HepG2 (cell line): ENCODE data around the gene GOLGA8B. TPM values are rescaled to one million over a fixed set of nuclear protein-coding genes. Genes with fewer than 3 reads are reported as not detected.

Experiments
- CHD2 ChIP-seq: IDR thresholded peaks from 2 replicates; pipeline ENCODE4 v1.6.1; 2011; ENCODE audit warnings: low read depth, low read length, improper control_type of control experiment
- ESRRA ChIP-seq: sonication (generic); formaldehyde crosslinking; IDR thresholded peaks from 2 replicates; pipeline ENCODE4 v1.5.1; 2020; ENCODE audit warnings: mild to moderate bottlenecking, low read depth, missing genetic modification reagents
- HNF4G ChIP-seq, 2 experiments: sonication (generic) in 1 of 2; formaldehyde crosslinking in 1 of 2; IDR thresholded peaks; 2 replicates each; pipeline versions ENCODE4 v1.4.0 to v1.6.1; 2011 to 2020; ENCODE audit warnings: borderline replicate concordance in 2 of 2, low read depth in 2 of 2, mild to moderate bottlenecking in 2 of 2, low read length in 1 of 2, missing genetic modification reagents in 1 of 2, moderate library complexity in 1 of 2
- MLX ChIP-seq: IDR thresholded peaks from 2 replicates; pipeline ENCODE4 v1.6.1; 2016
- NONO ChIP-seq, 2 experiments: fragments of 450-650 bp in 1 of 2; sonication (generic) in 1 of 2; formaldehyde crosslinking in 1 of 2; IDR thresholded peaks in 1 of 2; conservative IDR thresholded peaks in 1 of 2; 2 replicates each; pipeline versions ENCODE4 v1.6.1 to v1.8.0; 2017 to 2022; ENCODE audit warnings: mild to moderate bottlenecking in 1 of 2, missing genetic modification reagents in 1 of 2, moderate library complexity in 1 of 2
- NR2C2 ChIP-seq: sonication (generic); formaldehyde crosslinking; IDR thresholded peaks from 2 replicates; pipeline ENCODE4 v1.4.0; 2020; ENCODE audit warnings: missing genetic modification reagents, mild to moderate bottlenecking, moderate library complexity, borderline replicate concordance
- STAT5B ChIP-seq: sonication (generic); formaldehyde crosslinking; IDR thresholded peaks from 2 replicates; pipeline ENCODE4 v1.4.0; 2020; ENCODE audit warnings: missing genetic modification reagents
- TGIF2 ChIP-seq: IDR thresholded peaks from 2 replicates; pipeline ENCODE4 v1.6.1; 2016; ENCODE audit warnings: control low read depth, missing compliant biosample characterization
- ZNF232 ChIP-seq: sonication (generic); formaldehyde crosslinking; IDR thresholded peaks from 2 replicates; pipeline ENCODE4 v1.4.0; 2020; ENCODE audit warnings: missing genetic modification reagents, borderline replicate concordance
- ZNF329 ChIP-seq: sonication (generic); formaldehyde crosslinking; IDR thresholded peaks from 2 replicates; pipeline ENCODE4 v1.9.0; 2021; ENCODE audit warnings: low read depth, mild to moderate bottlenecking, missing genetic modification reagents
- ZNF432 ChIP-seq: sonication (generic); formaldehyde crosslinking; IDR thresholded peaks from 2 replicates; pipeline ENCODE4 v1.5.0; 2020; ENCODE audit warnings: missing genetic modification reagents, mild to moderate bottlenecking, borderline replicate concordance
- ZNF446 ChIP-seq: sonication (generic); formaldehyde crosslinking; IDR thresholded peaks from 2 replicates; pipeline ENCODE4 v1.5.0; 2020; ENCODE audit warnings: mild to moderate bottlenecking, missing genetic modification reagents
- ZNF740 ChIP-seq: sonication (generic); formaldehyde crosslinking; IDR thresholded peaks from 2 replicates; pipeline ENCODE4 v1.4.0; 2020; ENCODE audit warnings: missing genetic modification reagents
- polyA plus RNA-seq, 8 experiments: library from polyadenylated mRNA; depleted of rRNA in 3 of 8; stranded (reverse) in 7 of 8; unstranded in 1 of 8; fragments of >200 nt; fragmentation: Illumina TruSeq in 4 of 8; extraction: Trizol in 4 of 8; gene quantifications; 2 replicates each; pipeline versions ENCODE4 v1.2.1 to v1.2.3, GENCODE V29; 2011 to 2016; ENCODE audit warnings: low read depth in 4 of 8, missing spikeins in 1 of 8, mixed read lengths in 1 of 8; ENCODE audit not compliant: insufficient read depth in 1 of 8
- total RNA-seq, 5 experiments: library from RNA; depleted of rRNA; stranded (reverse); fragments of >200 nt; fragmentation: Illumina TruSeq; extraction: Trizol; gene quantifications; 2 replicates each; pipeline ENCODE4 v1.2.3, GENCODE V29; 2016; ENCODE audit warnings: low read depth in 1 of 5
- TF ChIP-seq, protein P1 (sequence below): sonication (generic); formaldehyde crosslinking; IDR thresholded peaks from 2 replicates; pipeline ENCODE4 v1.5.0; 2020; ENCODE audit warnings: mild to moderate bottlenecking, missing genetic modification reagents
- TF ChIP-seq, protein P2 (sequence below): fragments of 450-650 bp; IDR thresholded peaks from 2 replicates; pipeline ENCODE4 v1.6.1; 2017; ENCODE audit warnings: mild to moderate bottlenecking
- TF ChIP-seq, protein P3 (sequence below): sonication (generic); formaldehyde crosslinking; IDR thresholded peaks from 2 replicates; pipeline ENCODE4 v1.8.1; 2023; ENCODE audit warnings: missing genetic modification reagents, inconsistent platforms, borderline replicate concordance
- TF ChIP-seq, protein P4 (sequence below): sonication (generic); formaldehyde crosslinking; conservative IDR thresholded peaks from 2 replicates; pipeline ENCODE4 v1.8.0; 2022; ENCODE audit warnings: mild to moderate bottlenecking, moderate library complexity, missing genetic modification reagents

Gene GOLGA8B
- total and polyA plus RNA-seq, 2 of the 13 experiments (the other 11 are each of a cell fraction or from before 2014, with no cell fraction given), result 38.8 to 89.0 TPM

GRCh38 chr15:34584330-34584668, 848 bp upstream of the GOLGA8B start (continued):
- TF ChIP-seq, protein P1, sequence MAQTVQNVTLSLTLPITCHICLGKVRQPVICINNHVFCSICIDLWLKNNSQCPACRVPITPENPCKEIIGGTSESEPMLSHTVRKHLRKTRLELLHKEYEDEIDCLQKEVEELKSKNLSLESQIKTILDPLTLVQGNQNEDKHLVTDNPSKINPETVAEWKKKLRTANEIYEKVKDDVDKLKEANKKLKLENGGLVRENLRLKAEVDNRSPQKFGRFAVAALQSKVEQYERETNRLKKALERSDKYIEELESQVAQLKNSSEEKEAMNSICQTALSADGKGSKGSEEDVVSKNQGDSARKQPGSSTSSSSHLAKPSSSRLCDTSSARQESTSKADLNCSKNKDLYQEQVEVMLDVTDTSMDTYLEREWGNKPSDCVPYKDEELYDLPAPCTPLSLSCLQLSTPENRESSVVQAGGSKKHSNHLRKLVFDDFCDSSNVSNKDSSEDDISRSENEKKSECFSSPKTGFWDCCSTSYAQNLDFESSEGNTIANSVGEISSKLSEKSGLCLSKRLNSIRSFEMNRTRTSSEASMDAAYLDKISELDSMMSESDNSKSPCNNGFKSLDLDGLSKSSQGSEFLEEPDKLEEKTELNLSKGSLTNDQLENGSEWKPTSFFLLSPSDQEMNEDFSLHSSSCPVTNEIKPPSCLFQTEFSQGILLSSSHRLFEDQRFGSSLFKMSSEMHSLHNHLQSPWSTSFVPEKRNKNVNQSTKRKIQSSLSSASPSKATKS (CRISPR knock-in tag), result no peak
- TF ChIP-seq ZNF740 (CRISPR knock-in tag) (peak; percentile 26; the same call in 1 of the 2 replicates), STAT5B (CRISPR knock-in tag) (no peak), ZNF432 (CRISPR knock-in tag) (no peak), NR2C2 (CRISPR knock-in tag) (0 out of 2 replicates have a peak, but pooled peaks have one; percentile 7), CHD2 (no peak), ZNF446 (no peak), MLX (CRISPR knock-in tag) (no peak), NONO (IDR thresholded peaks at IDR 0.05) (no peak), NONO (CRISPR knock-in tag; conservative IDR thresholded peaks at IDR 0.05) (no peak), ZNF329 (0 out of 2 replicates have a peak, but pooled peaks have one; percentile 3), TGIF2 (0 out of 2 replicates have a peak, but pooled peaks have one; percentile 38), HNF4G (IDR thresholded peaks at IDR 0.05; ENCODE audit: borderline replicate concordance, low read depth, low read length) (0 out of 2 replicates have a peak, but pooled peaks have one; percentile 40), HNF4G (CRISPR knock-in tag; IDR thresholded peaks at IDR 0.05; ENCODE audit: borderline replicate concordance, low read depth) (no peak), ZNF232 (CRISPR knock-in tag) (no peak), ESRRA (CRISPR knock-in tag) (0 out of 2 replicates have a peak, but pooled peaks have one; percentile 25)
- TF ChIP-seq, protein P2, sequence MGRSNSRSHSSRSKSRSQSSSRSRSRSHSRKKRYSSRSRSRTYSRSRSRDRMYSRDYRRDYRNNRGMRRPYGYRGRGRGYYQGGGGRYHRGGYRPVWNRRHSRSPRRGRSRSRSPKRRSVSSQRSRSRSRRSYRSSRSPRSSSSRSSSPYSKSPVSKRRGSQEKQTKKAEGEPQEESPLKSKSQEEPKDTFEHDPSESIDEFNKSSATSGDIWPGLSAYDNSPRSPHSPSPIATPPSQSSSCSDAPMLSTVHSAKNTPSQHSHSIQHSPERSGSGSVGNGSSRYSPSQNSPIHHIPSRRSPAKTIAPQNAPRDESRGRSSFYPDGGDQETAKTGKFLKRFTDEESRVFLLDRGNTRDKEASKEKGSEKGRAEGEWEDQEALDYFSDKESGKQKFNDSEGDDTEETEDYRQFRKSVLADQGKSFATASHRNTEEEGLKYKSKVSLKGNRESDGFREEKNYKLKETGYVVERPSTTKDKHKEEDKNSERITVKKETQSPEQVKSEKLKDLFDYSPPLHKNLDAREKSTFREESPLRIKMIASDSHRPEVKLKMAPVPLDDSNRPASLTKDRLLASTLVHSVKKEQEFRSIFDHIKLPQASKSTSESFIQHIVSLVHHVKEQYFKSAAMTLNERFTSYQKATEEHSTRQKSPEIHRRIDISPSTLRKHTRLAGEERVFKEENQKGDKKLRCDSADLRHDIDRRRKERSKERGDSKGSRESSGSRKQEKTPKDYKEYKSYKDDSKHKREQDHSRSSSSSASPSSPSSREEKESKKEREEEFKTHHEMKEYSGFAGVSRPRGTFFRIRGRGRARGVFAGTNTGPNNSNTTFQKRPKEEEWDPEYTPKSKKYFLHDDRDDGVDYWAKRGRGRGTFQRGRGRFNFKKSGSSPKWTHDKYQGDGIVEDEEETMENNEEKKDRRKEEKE, result no peak
- TF ChIP-seq, protein P3, sequence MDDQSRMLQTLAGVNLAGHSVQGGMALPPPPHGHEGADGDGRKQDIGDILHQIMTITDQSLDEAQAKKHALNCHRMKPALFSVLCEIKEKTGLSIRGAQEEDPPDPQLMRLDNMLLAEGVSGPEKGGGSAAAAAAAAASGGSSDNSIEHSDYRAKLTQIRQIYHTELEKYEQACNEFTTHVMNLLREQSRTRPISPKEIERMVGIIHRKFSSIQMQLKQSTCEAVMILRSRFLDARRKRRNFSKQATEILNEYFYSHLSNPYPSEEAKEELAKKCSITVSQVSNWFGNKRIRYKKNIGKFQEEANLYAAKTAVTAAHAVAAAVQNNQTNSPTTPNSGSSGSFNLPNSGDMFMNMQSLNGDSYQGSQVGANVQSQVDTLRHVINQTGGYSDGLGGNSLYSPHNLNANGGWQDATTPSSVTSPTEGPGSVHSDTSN, result 0 out of 2 replicates have a peak, but pooled peaks have one; percentile 9
- TF ChIP-seq, protein P4, sequence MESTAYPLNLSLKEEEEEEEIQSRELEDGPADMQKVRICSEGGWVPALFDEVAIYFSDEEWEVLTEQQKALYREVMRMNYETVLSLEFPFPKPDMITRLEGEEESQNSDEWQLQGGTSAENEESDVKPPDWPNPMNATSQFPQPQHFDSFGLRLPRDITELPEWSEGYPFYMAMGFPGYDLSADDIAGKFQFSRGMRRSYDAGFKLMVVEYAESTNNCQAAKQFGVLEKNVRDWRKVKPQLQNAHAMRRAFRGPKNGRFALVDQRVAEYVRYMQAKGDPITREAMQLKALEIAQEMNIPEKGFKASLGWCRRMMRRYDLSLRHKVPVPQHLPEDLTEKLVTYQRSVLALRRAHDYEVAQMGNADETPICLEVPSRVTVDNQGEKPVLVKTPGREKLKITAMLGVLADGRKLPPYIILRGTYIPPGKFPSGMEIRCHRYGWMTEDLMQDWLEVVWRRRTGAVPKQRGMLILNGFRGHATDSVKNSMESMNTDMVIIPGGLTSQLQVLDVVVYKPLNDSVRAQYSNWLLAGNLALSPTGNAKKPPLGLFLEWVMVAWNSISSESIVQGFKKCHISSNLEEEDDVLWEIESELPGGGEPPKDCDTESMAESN (CRISPR knock-in tag), result no peak
